Gastrocnemius medialis (tissue), 4 donors: ENCODE results near the gene C10orf105. TPM values are rescaled to one million over a fixed set of nuclear protein-coding genes. Genes with fewer than 3 reads are reported as not detected.

Source experiments
- ATAC-seq, 2 donors: fragments of 150-250 bp; one replicate each; pipeline ENCODE4 v1.9.1; 2016
- DNase-seq, 2 donors: peaks; one replicate each; pipeline ENCODE4 v3.0.0-alpha.2; 2019
- H3K27ac ChIP-seq, 4 donors: fragments of 200-600 bp; sonication (generic); 1 replicate in 1 of 4; 2 replicates in 3 of 4; pipeline ENCODE4 v1.5.1; 2016 to 2018; ENCODE audit warnings: mild to moderate bottlenecking in 2 of 4, moderate library complexity in 1 of 4
- H3K27me3 ChIP-seq, 3 donors: fragments of 200-600 bp; sonication (generic) in 2 of 3; 1 replicate in 1 of 3; 2 replicates in 2 of 3; pipeline versions ENCODE4 v1.5.1 to v1.6.0; 2016 to 2019; ENCODE audit warnings: mild to moderate bottlenecking in 1 of 3, moderate library complexity in 1 of 3
- H3K36me3 ChIP-seq, 2 donors: fragments of 200-600 bp; sonication (generic) in 1 of 2; one replicate each; pipeline ENCODE4 v1.5.1; 2017 to 2018
- H3K4me1 ChIP-seq, 2 donors: fragments of 200-600 bp; sonication (generic) in 1 of 2; one replicate each; pipeline ENCODE4 v1.5.1; 2016 to 2017; ENCODE audit warnings: mild to moderate bottlenecking in 2 of 2
- H3K4me3 ChIP-seq, 4 donors: fragments of 200-600 bp; sonication (generic) in 3 of 4; 1 replicate in 1 of 4; 2 replicates in 3 of 4; pipeline ENCODE4 v1.5.1; 2016 to 2019; ENCODE audit warnings: mild to moderate bottlenecking in 2 of 4
- H3K9me3 ChIP-seq, 3 donors: fragments of 200-600 bp; sonication (generic) in 2 of 3; 1 replicate in 1 of 3; 2 replicates in 2 of 3; pipeline ENCODE4 v1.5.1; 2016 to 2019
- POLR2A ChIP-seq, 2 donors: fragments of 450-650 bp; IDR thresholded peaks; one replicate each; pipeline ENCODE4 v1.6.1; 2017; ENCODE audit warnings: antibody characterized with exemption in 2 of 2, mild to moderate bottlenecking in 2 of 2, moderate library complexity in 2 of 2
- in situ Hi-C, 4 donors: fragments of 200-750 bp; cut with MboI; loops; one replicate each; pipeline versions ENCODE4 v1.15.0 to v1.8.0; 2017; ENCODE audit warnings: low sequenced_read_pairs in 4 of 4
- intact Hi-C: fragments of 100-400 bp; cut with DNase I; formaldehyde crosslinking; loops from one replicate; pipeline ENCODE4 v1.15.1; 2023; ENCODE audit warnings: low total_unique reads
- total RNA-seq, 4 donors: library from RNA; depleted of rRNA; stranded (reverse); fragments of >200 nt; gene quantifications; one replicate each; pipeline versions ENCODE4 v1.1.0 to v1.2.3, GENCODE V29; 2016
- TF ChIP-seq, protein P1 (sequence below), 5 experiments: fragments of 450-650 bp in 3 of 5; fragments of 200-600 bp in 2 of 5; sonication (generic) in 2 of 5; IDR thresholded peaks in 4 of 5; conservative IDR thresholded peaks in 1 of 5; 1 replicate in 4 of 5; 2 replicates in 1 of 5; pipeline ENCODE4 v1.5.1; 2016 to 2019; ENCODE audit warnings: antibody characterized with exemption in 5 of 5, mild to moderate bottlenecking in 3 of 5, moderate library complexity in 3 of 5

Gene C10orf105
- total RNA-seq, 4 donors from 2014 or later, result not detected

DNA sequence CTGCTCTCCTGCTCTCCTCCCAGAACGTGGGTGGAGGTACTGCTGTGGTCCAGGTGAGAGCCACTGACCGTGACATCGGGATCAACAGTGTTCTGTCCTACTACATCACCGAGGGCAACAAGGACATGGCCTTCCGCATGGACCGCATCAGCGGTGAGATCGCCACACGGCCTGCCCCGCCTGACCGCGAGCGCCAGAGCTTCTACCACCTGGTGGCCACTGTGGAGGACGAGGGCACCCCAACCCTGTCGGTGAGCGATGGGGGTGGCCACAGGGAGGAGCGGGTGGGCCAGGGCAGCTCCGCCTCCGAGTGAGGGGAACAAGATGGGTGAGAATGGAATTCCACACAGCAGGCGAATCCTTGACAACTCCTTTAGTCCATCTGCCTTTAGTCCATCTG lies 22.1 kb upstream of the C10orf105 start:
- Histone ChIP-seq H3K36me3 (no peaks in the 10 kb centered on the region), H3K27me3 (no peaks in the 10 kb centered on the region), H3K9me3 (no peaks in the 10 kb centered on the region), H3K4me3 (no peak overlapping the region), H3K27ac (no peak overlapping the region), H3K4me1 (peaks cover 3 to 13% of the 10 kb centered on the region in 2 donors)
- ATAC-seq (no peak), DNase-seq (no peak)
- in situ Hi-C loops (no loop called here), intact Hi-C loops (no loop called here)
- TF ChIP-seq, protein P1, sequence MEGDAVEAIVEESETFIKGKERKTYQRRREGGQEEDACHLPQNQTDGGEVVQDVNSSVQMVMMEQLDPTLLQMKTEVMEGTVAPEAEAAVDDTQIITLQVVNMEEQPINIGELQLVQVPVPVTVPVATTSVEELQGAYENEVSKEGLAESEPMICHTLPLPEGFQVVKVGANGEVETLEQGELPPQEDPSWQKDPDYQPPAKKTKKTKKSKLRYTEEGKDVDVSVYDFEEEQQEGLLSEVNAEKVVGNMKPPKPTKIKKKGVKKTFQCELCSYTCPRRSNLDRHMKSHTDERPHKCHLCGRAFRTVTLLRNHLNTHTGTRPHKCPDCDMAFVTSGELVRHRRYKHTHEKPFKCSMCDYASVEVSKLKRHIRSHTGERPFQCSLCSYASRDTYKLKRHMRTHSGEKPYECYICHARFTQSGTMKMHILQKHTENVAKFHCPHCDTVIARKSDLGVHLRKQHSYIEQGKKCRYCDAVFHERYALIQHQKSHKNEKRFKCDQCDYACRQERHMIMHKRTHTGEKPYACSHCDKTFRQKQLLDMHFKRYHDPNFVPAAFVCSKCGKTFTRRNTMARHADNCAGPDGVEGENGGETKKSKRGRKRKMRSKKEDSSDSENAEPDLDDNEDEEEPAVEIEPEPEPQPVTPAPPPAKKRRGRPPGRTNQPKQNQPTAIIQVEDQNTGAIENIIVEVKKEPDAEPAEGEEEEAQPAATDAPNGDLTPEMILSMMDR (IDR thresholded peaks at IDR 0.05 in 4 of 5, conservative IDR thresholded peaks at IDR 0.05 in 1 of 5), result no peak

DNA sequence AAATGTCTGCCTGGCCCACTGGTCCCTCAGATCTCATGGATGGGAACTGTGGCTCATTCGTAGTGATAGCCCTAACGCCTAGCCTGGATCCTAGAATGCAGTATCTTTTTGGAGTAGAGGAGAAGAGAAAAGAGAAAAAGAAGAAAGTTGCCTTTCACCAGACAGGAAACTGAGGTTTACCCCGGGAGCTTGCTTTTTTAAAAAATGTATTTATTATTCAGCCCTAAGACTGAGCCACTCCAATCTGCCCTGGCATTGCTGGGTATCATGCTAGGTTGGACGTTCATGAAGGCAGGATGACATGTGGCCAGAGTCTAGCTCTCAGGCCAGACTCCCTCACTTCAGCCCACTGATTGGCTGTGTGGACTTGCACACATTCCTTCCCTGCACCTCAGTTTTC lies 21.5 kb upstream of the C10orf105 start:
- intact Hi-C loops (no loop called here), in situ Hi-C loops (no loop called here)
- Histone ChIP-seq H3K9me3 (no peaks in the 10 kb centered on the region), H3K27ac (no peak overlapping the region), H3K36me3 (no peaks in the 10 kb centered on the region), H3K4me3 (no peak overlapping the region), H3K4me1 (peaks cover 9 to 13% of the 10 kb centered on the region in 2 donors), H3K27me3 (no peaks in the 10 kb centered on the region)
- TF ChIP-seq POLR2A (IDR thresholded peaks at IDR 0.05), result no peak
- TF ChIP-seq, protein P1 (IDR thresholded peaks at IDR 0.05 in 4 of 5, conservative IDR thresholded peaks at IDR 0.05 in 1 of 5), result no peak
- no peak for ATAC-seq
- DNase-seq, result no peak

DNA sequence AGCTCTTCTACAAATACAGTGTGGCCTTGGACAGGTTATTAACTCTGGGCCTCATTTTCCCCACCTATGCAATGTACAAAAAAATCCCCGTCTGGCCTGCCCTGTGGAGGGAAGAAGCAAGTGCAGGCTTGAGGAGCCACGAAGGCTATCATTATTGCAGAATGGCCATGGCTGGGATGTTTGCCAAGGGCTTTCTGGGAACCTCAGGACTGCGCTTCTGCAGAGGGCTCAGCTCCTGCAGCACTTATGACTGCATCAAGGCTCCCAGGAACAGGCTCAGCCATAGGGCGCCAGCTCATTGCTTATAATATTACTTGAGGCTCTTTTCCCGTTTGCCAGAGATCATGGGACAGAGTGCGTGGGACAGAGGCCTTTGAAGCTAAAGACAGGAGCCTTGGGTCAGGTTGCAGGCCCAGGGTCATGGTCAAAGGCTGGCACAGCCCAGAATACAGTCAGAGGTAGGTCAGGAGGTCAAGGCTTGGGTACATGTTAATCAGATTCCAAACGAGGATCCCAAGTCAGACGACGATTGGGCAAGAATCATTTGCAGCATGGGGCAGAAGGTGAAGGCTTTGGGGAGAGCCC lies 20.6 kb upstream of the C10orf105 start:
- no peak overlapping the region for H3K4me3 ChIP-seq
- intact Hi-C loops, result no loop called here
- DNase-seq, result no peak
- no peak overlapping the region for H3K27ac ChIP-seq
- in situ Hi-C loops, result no loop called here
- no peak for TF ChIP-seq POLR2A (IDR thresholded peaks at IDR 0.05)
- TF ChIP-seq, protein P1 (IDR thresholded peaks at IDR 0.05 in 4 of 5, conservative IDR thresholded peaks at IDR 0.05 in 1 of 5), result no peak
- no peaks in the 10 kb centered on the region for H3K9me3 ChIP-seq
- peak in 1 of 2 donors; percentile 45 for ATAC-seq
- peaks cover 14 to 19% of the 10 kb centered on the region in 2 donors for H3K4me1 ChIP-seq
- no peaks in the 10 kb centered on the region for H3K36me3 ChIP-seq
- no peaks in the 10 kb centered on the region for H3K27me3 ChIP-seq

DNA sequence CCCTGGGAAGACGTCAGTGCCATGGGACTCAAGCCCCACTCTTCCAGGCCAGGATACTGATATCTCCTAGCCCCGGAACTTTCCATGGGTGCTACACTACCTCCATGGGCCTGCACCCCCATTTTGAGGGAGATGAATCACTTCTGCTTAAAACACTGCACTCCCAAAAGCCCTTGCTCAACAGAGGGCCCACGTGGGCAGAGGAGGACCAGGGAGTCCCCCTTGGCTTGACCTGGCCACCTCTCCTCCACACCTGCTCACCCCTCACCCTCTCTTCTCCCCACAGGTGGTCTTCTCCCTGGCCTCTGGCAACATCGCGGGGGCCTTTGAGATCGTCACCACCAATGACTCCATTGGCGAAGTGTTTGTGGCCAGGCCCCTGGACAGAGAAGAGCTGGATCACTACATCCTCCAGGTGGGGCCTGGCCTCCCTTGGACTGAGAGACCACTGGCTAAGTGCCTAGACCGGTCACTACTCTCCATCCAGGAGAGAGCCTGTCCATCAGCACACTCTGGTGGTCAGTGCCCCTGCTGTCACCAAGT lies 19.9 kb upstream of the C10orf105 start:
- Histone ChIP-seq H3K9me3 (no peaks in the 10 kb centered on the region), H3K27ac (no peak overlapping the region), H3K36me3 (no peaks in the 10 kb centered on the region), H3K4me3 (no peak overlapping the region), H3K27me3 (no peaks in the 10 kb centered on the region), H3K4me1 (peaks cover 14 to 19% of the 10 kb centered on the region in 2 donors)
- TF ChIP-seq, protein P1 (IDR thresholded peaks at IDR 0.05 in 4 of 5, conservative IDR thresholded peaks at IDR 0.05 in 1 of 5), result no peak
- no peak for TF ChIP-seq POLR2A (IDR thresholded peaks at IDR 0.05)
- in situ Hi-C loops (no loop called here), intact Hi-C loops (no loop called here)
- ATAC-seq, result no peak
- DNase-seq, result no peak

DNA sequence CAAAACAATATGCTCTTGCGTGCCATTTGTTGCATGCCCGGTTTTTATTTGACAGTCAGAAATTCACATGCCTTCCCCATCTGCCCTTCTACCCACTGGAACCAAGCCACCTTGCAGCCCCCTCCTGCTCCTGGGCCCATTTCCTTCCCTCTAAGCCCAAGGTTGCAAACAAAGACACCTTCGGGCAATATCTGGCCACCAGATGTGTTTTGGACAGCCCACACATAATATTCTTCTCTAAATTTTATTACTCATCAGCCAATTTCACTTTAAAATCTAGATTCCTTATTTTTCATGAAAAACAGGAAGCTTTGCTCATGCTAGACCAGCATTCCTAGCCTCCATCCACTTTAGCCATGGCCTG lies 18.2 kb upstream of the C10orf105 start:
- peaks cover 14 to 19% of the 10 kb centered on the region in 2 donors for H3K4me1 ChIP-seq
- ATAC-seq (no peak), DNase-seq (no peak)
- intact Hi-C loops, result no loop called here
- TF ChIP-seq, protein P1 (IDR thresholded peaks at IDR 0.05 in 4 of 5, conservative IDR thresholded peaks at IDR 0.05 in 1 of 5), result no peak
- no peak for TF ChIP-seq POLR2A (IDR thresholded peaks at IDR 0.05)
- in situ Hi-C loops, result no loop called here
- H3K9me3 ChIP-seq, result no peaks in the 10 kb centered on the region
- H3K27me3 ChIP-seq, result no peaks in the 10 kb centered on the region
- no peak overlapping the region for H3K27ac ChIP-seq
- H3K4me3 ChIP-seq, result no peak overlapping the region
- no peaks in the 10 kb centered on the region for H3K36me3 ChIP-seq
